ENCODE data around the gene MOB3A. TPM values are rescaled to one million over a fixed set of nuclear protein-coding genes. Genes with fewer than 3 reads are reported as not detected.

The MOB3A gene
- total RNA-seq, 1 donor from 2014 or later, result 18.7 TPM

GRCh38 chr19:2081873-2082810, 14.0 kb downstream of the MOB3A start:
- DNase-seq (ENCODE audit: low read depth, low spot score), result no peak

GRCh38 chr19:2080336-2080988, 15.7 kb downstream of the MOB3A start:
- DNase-seq (ENCODE audit: low read depth, low spot score), result no peak

- no peak for DNase-seq (ENCODE audit: low read depth, low spot score)
These were observed 16.2 kb downstream of the MOB3A start for GRCh38 chr19:2079865-2080301.

GRCh38 chr19:2079076-2079864, 16.9 kb downstream of the MOB3A start:
- DNase-seq (ENCODE audit: low read depth, low spot score), result no peak

- DNase-seq (ENCODE audit: low read depth, low spot score), result no peak
These were observed 18.1 kb downstream of the MOB3A start for GRCh38 chr19:2077833-2078619.

- DNase-seq (ENCODE audit: low read depth, low spot score), result no peak
These were observed 18.7 kb downstream of the MOB3A start for GRCh38 chr19:2077398-2077797.

GRCh38 chr19:2076526-2076944, 19.6 kb downstream of the MOB3A start:
- no peak for DNase-seq (ENCODE audit: low read depth, low spot score)

- DNase-seq (ENCODE audit: low read depth, low spot score), result no peak
These were observed 23.2 kb downstream of the MOB3A start for GRCh38 chr19:2072757-2073551.

GRCh38 chr19:2070986-2071673, 25.0 kb downstream of the MOB3A start:
- no peak for DNase-seq (ENCODE audit: low read depth, low spot score)

- no peak for DNase-seq (ENCODE audit: low read depth, low spot score)
These were observed 25.7 kb downstream of the MOB3A start for GRCh38 chr19:2070436-2070827.

GRCh38 chr19:2064788-2065524, 31.2 kb downstream of the MOB3A start:
- no peak for DNase-seq (ENCODE audit: low read depth, low spot score)

- no peak for DNase-seq (ENCODE audit: low read depth, low spot score)
These were observed 31.7 kb downstream of the MOB3A start for GRCh38 chr19:2064395-2064787.

GRCh38 chr19:2063824-2064223, 32.3 kb downstream of the MOB3A start:
- DNase-seq (ENCODE audit: low read depth, low spot score), result no peak

- DNase-seq (ENCODE audit: low read depth, low spot score), result no peak
These were observed 33.4 kb downstream of the MOB3A start for GRCh38 chr19:2062770-2063169.

GRCh38 chr19:2062389-2062729, 33.8 kb downstream of the MOB3A start:
- DNase-seq (ENCODE audit: low read depth, low spot score), result no peak

GRCh38 chr19:2061495-2062388, 34.4 kb downstream of the MOB3A start:
- DNase-seq (ENCODE audit: low read depth, low spot score), result peak; percentile 89

- no peak for DNase-seq (ENCODE audit: low read depth, low spot score)
These were observed 35.1 kb downstream of the MOB3A start for GRCh38 chr19:2060884-2061494.

Measured in pulmonary artery endothelial cell (primary cell).